SK-MEL-5 (cell line): ENCODE results near the gene TPSB2. TPM values are rescaled to one million over a fixed set of nuclear protein-coding genes. Genes with fewer than 3 reads are reported as not detected.
"Not testable (repeated sequence)": the region's sequence is repeated elsewhere in the genome, so short reads cannot be mapped to it uniquely, and the experiment has no call there.

Source experiments
- DNase-seq: peaks from one replicate; pipeline ENCODE4 v3.0.0-alpha.2; 2016; ENCODE audit warnings: low read depth, low spot score
- in situ Hi-C: cut with HindIII; loops from 2 replicates; pipeline ENCODE4 v1.10.0; 2016; ENCODE audit warnings: low sequenced_read_pairs, high pct_unique_total_duplicates, low pct_unique_long_range_greater_than_20kb
- total RNA-seq: library from RNA; depleted of rRNA; stranded (reverse); fragments of >200 nt; shearing (Covaris generic); gene quantifications from 2 replicates; pipeline ENCODE4 v1.2.3, GENCODE V29; 2014

The TPSB2 gene
- total RNA-seq, 1 experiment from 2014 or later, result not detected

DNA sequence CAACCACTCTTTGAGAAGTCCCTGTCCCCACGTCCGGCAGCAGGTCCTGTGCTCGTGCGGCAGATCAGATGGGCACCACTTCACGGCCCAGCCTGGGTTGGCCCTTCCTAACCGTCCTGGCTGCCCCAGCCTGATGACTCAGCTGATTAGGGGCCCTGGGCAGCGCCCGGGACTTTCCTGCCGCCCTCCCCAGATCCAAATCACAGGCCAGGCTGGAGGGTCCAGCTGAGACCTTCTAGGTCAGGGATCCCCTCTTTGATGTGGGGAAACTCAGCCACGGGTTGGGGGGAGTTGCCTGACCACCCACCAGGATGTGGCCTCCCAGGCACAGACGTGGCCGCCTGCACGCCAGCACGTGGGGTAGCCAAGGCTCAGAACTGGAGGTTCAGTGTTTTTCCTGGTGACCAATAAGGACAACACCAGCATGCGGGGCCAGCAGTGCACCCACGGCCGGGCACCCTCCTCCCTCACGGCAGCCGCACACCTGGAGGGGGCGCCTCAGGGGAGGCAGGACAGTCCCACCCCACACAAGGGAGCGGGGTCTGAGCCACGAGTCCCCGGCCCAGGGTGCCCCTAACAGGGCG lies 4.2 kb downstream of the TPSB2 start:
- in situ Hi-C loops, DNase-seq: not testable (repeated sequence)

DNA sequence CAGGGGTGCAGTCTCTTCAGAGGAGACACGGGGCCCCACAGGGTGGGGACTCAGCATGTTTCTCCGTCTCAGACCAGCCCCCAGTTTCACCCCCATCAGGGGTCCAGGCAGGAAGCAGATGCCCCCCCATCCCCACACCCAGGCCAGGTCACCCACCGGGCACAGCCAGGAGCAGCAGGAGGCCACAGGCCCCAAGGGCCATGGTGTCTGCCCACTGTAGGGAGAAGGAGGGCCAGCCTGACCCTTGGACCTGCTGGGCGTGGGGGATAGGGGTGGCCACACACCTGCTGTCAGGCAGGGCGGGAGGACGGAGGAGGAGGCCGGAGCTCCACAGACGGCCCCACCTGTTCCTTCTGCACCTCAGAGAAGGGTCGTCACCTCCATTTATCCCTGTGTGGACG lies 4.9 kb downstream of the TPSB2 start, which contains the start of gene TPSG1:
TSS of gene TPSG1 (minus strand) at position 218 of the 401 bp plus-strand sequence. CDS start at position 202, 16 bp downstream.
- in situ Hi-C loops, result no loop called here

DNA sequence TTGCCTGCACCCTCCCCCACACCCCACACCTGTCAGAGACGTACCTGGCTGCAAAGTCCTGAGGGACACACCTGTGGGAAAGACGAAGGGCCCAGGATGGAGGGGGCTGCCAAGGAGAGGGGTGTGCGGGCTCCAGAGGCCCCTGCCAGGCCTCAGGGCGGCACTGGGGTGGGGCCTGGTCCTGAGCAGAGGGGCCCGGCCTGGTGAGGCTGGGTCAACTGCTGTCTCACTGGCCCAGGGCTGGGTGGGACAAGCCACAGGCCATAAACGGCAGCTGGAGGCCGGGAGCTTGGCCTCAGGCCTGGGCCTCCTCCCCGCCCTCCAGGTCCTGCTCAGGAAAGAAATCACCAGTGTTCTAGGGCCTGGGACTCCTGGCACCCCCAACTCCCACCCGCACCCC lies 5.4 kb downstream of the TPSB2 start:
- in situ Hi-C loops, result no loop called here
- DNase-seq, result no peak

More for the DNA sequence above, 4.9 kb downstream of the TPSB2 start, which contains the start of gene TPSG1:
- no peak for DNase-seq

DNA sequence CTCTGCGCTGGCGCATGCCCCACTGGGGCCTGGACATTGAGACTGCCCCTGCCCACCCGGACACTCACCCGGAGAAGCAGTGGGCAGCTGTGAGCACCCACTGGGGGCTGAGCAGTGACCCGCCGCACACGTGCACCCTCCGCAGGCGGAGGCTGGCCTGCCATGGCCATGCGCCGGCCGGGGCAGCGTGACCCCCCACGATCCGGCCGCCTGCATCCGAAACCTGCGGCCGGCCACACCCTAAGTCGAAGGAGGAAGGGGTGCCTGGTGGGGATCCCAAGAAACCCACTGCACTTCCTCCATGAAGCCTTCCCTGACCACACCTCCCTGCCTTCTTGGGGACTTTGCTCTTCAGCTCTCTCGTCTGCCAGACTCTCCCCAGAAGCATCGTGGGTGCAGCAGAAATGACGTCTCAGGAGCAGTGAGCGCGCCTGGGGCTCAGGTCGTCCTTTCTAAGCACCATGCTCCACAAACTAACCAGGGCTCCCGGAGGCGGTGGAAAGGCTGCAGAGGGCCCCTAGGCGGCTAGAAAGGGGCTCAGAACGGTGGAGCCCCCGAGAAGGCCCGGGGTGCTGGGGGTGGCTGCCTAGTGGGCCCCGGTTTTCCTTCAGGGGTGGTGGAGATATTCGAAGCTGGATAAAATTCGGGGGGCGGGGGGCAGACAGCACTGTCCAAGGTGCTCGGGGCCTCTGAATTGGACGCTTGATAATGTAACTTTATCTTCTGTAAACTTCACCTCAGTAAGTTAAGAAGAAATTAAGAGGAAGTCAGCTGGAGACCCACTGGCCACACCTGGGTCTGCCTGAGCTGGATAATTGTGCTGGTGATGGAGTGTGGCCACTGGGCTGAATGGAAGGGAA lies 6.4 kb downstream of the TPSB2 start:
- in situ Hi-C loops, result no loop called here

DNA sequence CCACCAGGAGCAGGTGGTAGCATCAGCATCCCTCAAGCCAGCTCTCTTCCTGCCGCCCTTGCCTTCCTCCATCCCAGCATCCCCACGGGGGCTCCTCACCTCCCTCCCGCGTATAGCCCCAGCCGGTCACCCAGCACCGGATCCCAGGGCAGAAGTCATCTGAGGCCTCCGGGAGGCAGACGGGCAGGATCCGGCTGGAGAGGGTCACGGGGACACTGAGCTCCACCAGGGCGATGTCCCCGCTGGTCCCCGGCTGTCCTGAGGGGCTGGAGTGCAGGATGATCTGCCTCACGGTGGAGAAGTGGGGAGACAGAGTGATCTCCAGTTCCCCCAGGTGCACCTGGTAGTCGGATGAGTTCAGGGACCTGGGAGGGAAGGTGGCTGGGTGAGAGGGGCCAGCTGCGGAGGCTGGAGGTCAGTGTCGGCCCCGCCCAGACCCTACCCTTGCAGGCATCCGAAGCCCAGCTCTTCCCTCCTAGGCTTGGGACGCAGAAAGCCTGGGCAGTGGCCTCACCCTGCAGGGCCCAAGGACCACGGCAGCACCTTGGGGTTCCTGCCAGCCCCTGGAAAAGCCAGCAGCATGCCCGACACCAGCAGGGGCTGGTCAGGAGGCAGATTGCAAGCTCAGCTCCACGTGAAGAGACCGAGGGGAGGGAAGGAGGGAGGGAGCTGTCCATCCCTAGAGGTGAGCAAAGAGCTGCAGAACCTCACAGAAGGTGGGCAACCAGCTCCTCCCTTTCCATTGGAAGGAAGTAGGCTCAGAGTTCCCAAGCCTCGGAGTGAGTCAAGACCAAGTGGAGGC lies 7.2 kb downstream of the TPSB2 start:
- in situ Hi-C loops, result no loop called here
- DNase-seq, result no peak

More for the DNA sequence above, 6.4 kb downstream of the TPSB2 start:
- DNase-seq, result no peak

DNA sequence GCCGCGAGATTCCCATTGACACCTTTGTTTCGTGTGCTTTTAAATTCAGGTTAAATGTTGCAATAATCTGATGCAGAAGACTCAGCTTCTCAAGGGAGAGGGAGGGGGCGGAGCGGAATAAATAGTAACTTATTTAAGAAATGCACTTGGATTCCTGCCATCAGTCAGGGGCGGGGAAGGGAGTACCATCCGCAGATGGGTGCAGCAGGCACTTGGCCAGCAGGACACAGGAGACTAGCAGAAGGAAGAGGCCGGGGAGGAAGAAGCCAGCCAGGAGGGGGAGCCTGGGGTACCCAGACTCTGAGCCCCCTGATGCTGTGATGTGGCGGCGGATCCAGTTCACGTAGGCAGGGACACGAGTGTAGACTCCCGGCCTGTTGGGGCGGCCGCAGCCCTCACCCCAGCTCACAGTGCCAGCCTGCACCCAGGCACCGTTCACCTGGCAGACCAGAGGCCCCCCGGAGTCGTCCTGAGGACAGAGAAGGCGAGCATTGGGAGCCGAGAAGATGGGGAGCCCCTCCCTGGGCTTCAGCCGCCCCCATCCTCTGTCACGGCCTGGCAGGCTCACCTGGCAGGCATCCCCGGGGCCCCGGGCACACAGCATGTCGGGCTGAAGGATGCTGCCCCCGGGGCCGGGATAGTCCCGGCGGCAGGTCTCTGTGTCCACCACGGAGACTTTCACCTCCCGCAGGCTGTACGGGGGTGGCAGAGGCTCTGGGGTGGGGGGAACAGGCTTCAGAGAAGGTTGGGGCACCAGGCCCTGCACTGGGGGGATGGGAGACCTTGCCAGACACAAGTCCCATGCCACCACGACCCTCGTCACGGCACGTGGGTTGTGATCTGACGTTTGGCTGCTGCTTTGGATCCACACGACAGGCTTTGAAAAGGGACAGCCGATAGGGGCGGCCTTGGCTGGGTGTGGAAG lies 8.1 kb downstream of the TPSB2 start:
- DNase-seq, result no peak
- in situ Hi-C loops, result no loop called here

DNA sequence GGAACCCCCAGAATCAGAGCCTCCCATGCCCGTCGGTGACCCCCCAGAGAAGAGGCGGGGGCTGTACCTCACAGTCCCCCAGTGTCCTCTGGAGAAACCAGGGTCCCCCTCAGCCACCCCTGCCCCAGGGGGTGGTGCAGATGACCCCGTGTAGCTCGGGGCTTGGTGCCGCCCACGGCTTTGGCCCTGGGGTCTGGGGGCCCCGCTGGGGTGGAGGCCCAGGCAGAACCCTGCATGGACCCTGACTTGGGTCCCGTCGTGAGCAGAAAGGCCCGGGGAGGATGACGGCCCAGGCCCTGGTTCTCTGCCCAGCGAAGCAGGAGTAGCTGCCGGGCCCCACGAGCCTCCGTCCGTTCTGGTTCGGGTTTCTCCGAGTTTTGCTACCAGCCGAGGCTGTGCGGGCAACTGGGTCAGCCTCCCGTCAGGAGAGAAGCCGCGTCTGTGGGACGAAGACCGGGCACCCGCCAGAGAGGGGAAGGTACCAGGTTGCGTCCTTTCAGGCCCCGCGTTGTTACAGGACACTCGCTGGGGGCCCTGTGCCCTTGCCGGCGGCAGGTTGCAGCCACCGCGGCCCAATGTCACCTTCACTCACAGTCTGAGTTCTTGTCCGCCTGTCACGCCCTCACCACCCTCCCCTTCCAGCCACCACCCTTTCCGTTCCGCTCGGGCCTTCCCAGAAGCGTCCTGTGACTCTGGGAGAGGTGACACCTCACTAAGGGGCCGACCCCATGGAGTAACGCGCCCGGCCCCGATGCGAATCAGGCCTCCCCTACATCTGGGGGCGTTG lies 8.9 kb downstream of the TPSB2 start:
- in situ Hi-C loops, result no loop called here

DNA sequence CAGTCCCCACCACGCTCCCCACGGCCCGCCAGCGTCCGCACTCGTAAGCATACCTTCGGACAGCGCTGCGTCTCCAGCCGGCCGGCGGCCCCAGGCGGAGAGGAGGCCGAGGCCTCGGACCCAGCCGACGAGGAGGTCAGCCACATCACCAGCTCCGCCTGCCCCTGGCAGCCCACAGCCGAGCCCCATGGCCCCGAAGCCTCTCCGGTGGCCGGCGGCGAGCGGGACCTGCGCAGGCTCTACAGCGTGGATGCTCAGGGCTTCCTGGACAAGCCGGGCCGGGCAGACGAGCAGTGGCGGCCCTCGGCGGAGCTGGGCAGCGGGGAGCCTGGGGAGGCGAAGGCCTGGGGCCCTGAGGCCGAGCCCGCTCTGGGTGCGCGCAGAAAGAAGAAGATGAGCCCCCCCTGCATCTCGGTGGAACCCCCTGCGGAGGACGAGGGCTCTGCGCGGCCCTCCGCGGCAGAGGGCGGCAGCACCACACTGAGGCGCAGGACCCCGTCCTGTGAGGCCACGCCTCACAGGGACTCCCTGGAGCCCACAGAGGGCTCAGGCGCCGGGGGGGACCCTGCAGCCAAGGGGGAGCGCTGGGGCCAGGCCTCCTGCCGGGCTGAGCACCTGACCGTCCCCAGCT lies 9.8 kb downstream of the TPSB2 start:
- in situ Hi-C loops, result no loop called here

More for the DNA sequence above, 8.9 kb downstream of the TPSB2 start:
- DNase-seq, result no peak

DNA sequence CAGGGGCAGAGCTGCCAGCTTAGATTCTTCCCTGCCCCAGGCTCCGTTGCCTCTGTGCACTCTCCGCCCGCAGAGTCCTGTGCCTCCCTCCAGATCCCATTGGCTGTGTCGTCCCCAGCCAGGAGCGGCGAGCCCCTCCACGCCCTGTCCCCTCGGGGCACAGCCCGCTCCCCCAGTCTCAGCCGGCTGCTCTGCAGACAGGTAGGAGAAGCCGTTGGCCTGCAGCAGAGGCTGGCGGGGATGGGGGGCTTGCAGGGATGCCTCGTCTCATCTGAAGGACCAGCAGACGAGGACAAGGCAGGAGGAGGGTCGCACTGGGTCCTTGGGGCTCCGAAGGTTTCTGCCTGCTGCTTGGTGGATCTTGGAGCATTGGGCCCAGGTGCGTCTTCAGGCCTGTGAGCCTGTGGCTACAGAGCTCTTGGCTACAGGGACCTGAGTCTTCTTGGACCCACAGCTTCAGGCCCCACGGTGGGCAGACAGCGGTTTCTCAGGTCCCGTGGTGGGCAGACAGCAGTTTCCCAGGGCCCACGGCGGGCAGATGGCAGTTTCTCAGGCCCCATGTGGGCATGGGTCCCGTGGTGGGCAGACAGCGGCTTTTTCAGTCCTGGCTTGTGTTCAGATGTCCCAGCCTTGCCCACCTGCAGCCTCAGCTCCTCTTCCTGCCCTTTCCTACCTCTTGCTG lies 10.9 kb downstream of the TPSB2 start:
- DNase-seq, result no peak
- in situ Hi-C loops, result no loop called here

More for the DNA sequence above, 9.8 kb downstream of the TPSB2 start:
- DNase-seq, result no peak

DNA sequence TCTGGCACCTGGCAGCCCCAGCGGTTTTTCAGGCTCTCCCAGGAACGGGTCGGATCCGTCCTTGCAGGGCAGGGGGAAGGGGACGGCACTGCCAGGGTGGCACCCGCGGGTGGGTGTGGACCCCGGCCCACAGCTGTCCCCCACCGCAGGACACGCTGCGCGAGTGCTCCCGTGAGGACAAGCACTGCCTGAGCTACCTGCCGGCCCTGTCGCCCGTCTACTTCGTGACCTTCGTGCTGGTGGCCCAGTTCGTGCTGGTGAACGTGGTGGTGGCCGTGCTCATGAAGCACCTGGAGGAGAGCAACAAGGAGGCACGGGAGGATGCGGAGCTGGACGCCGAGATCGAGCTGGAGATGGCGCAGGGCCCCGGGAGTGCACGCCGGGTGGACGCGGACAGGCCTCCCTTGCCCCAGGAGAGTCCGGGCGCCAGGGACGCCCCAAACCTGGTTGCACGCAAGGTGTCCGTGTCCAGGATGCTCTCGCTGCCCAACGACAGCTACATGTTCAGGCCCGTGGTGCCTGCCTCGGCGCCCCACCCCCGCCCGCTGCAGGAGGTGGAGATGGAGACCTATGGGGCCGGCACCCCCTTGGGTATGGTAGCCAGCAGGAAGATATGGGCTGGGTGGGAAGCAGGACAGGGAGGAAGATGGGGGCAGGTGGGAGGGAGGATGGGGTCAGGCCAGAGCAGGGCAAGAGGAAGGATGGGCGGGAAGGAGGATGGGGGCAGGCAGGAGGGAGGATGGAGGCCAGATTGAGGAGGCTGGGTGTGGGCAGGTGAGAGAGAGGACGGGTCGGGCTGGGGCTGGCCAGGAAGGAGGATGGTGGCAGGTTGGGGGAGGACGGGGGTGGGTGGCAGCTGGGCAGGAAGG lies 11.7 kb downstream of the TPSB2 start:
- no peak for DNase-seq
- in situ Hi-C loops, result no loop called here

DNA sequence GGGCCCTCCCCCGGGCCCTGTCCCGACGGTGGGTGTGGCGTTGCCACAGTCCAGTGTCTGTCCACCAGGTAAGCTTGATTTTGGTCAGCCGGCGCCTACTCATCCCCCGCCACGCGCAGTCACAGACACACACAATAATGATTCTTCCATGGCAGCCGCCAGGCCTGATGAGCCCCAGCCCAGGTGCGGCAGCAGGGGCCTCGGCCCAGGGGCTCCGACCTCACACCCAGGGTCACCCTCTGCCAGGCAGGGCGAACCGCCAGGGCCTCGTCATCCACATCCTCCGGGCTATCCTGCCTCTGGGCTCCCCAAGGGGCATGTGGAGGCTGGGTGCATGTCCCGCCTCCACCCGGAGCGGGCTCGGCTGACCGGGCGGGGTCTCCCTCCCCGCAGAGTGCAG lies 12.5 kb downstream of the TPSB2 start:
- no peak for DNase-seq
- in situ Hi-C loops, result no loop called here

DNA sequence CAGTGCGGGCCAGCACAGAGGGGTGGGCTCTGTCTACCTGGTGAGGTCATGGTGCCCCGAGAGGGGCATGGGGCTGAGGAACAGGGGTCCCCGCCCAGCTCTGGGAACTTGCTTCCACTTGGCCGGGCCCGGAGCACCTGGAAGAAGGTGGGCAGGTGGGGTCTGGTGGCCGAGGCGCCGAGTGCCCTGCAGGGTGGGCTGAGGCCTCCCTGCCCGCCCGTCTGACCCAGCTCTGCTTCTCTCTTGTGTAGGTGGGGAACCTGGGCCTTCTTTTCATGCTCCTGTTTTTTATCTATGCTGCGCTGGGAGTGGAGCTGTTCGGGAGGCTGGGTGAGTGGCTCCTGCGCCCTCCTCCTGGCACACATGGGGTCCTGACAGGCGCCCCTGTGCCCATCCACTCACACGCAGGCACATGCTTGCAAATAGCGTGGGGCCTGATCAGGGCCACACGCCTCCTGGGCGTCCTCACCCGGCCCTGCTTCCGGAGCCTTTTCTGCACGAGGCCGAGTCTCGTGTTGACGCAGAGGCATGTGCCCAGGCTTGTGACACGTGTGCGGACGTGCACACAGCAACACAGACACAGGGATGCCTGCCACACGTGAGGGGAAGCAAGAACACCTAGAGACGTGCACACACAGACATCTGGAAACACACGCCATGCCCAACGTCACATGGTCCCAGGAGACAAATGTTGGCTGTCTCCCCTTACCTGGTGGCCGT lies 13.1 kb downstream of the TPSB2 start:
- in situ Hi-C loops, result no loop called here

DNA sequence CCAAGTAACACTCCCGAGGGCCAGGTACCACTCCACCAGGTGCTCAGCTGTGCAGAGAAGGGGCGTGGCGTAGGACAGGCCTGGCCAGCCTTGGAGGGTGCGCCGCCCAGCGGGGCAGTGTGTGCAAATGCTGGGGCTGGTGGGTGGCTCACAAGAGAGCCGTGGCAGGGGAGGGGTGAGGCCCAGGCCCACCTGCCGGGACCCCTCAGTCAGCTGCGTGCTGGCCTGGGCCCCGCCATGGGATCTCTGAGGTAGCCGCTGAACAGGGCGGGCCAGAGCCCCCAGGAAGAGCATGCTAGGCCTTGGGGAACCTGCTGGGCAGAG lies 13.7 kb downstream of the TPSB2 start:
- in situ Hi-C loops, result no loop called here

More for the DNA sequence above, 13.1 kb downstream of the TPSB2 start:
- DNase-seq, result no peak

DNA sequence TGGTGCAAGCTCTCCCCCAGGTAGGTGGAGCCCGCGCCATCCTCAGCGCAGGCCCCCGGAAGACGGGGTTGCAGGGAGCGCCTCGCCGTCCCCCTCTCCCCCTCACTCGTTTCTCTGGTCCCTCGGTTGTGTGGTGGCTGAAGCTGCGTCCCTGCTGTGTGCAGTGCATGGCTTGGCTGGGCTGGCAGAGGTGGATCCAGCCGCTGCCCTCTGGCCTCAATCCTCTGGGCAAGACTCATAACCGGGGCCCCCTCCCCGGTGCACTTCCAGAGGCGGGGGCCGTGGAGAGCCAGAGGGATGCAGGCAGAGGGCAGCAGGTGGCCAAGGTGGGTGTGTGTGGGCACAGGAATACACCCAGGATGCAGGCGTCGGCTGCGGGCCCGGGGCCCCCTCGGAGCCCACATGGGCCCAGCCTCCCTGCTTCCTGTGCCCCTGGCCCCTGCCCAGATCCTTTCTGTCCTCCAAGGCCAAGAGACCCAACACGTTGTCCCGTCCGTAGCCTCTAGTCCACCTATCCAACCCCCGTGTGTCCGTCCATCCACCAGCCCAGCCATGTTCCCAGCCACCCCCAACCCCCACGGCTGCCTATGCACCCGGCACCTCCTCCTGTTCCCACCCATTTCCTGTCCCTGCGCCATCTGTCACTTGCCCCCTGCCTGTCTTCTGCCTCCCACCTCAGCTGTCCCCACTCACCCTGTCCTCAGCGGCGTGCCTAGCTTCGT lies 14.2 kb downstream of the TPSB2 start:
- no peak for DNase-seq
- in situ Hi-C loops, result no loop called here

More for the DNA sequence above, 13.7 kb downstream of the TPSB2 start:
- DNase-seq, result no peak
